Right lobe of liver (tissue), 6 donors: ENCODE data around the gene BORCS6. TPM values are rescaled to one million over a fixed set of nuclear protein-coding genes. Genes with fewer than 3 reads are reported as not detected.

Experiments
- ATAC-seq, 4 donors: fragments of 200-7000 bp; cut with Tn5 transposase; one replicate each; pipeline ENCODE4 v1.9.1; 2020; ENCODE audit warnings: mild to moderate bottlenecking in 4 of 4, moderate library complexity in 4 of 4
- DNase-seq, 3 donors: peaks; one replicate each; pipeline ENCODE4 v3.0.0-alpha.2; 2020
- H3K27ac ChIP-seq, 3 donors: fragments of 200-600 bp; one replicate each; pipeline ENCODE4 v1.8.0; 2022
- H3K27me3 ChIP-seq, 2 donors: fragments of 200-600 bp; one replicate each; pipeline ENCODE4 v1.8.0; 2022
- H3K36me3 ChIP-seq, 4 donors: fragments of 200-600 bp; sonication (generic) in 1 of 4; one replicate each; pipeline versions ENCODE4 v1.5.1 to v1.8.0; 2017 to 2022; ENCODE audit warnings: control low read depth in 1 of 4
- H3K4me1 ChIP-seq, 4 donors: fragments of 200-600 bp; sonication (generic) in 1 of 4; one replicate each; pipeline versions ENCODE4 v1.5.1 to v1.8.0; 2017 to 2022; ENCODE audit warnings: control low read depth in 1 of 4
- H3K4me3 ChIP-seq, 3 donors: fragments of 200-600 bp; one replicate each; pipeline ENCODE4 v1.8.0; 2022
- H3K9me3 ChIP-seq, 4 donors: fragments of 200-600 bp; sonication (generic) in 1 of 4; one replicate each; pipeline versions ENCODE4 v1.5.1 to v1.8.0; 2017 to 2022; ENCODE audit warnings: control low read depth in 1 of 4
- CTCF ChIP-seq, 4 donors: fragments of 200-600 bp in 3 of 4; fragments of 450-650 bp in 1 of 4; IDR thresholded peaks; one replicate each; pipeline versions ENCODE4 v1.5.1 to v1.8.0; 2016 to 2022; ENCODE audit warnings: antibody characterized with exemption in 4 of 4, mild to moderate bottlenecking in 2 of 4
- POLR2A ChIP-seq: fragments of 450-650 bp; IDR thresholded peaks from one replicate; pipeline ENCODE4 v1.6.1; 2017; ENCODE audit warnings: antibody characterized with exemption, mild to moderate bottlenecking
- WGBS: methylation state at CpG from one replicate; pipeline ENCODE4 v1.1.6; 2018; ENCODE audit warnings: low coverage, low lambda C conversion rate; ENCODE audit not compliant: insufficient coverage; ENCODE audit errors: missing lambda C conversion rate; 5-methylcytosine and 5-hydroxymethylcytosine counted together
- intact Hi-C, 2 donors: fragments of 100-400 bp; cut with DNase I; formaldehyde crosslinking; loops; one replicate each; pipeline versions ENCODE4 v1.11.2 to v1.14.1; 2022
- total RNA-seq, 6 experiments: library from RNA; depleted of rRNA in 2 of 6; stranded (reverse); fragments of >200 nt in 2 of 6; fragmentation: NEBNext Ultra II Directional in 3 of 6; extraction: Animal tissue kit (Norgen Biotek cat#: 25700) in 3 of 6; gene quantifications; one replicate each; pipeline versions ENCODE4 v1.1.0 to v1.2.4, GENCODE V29; 2016 to 2023
- donor health status: DM: no; HTN: yes; CAD: no.
- donor health status: DM: no; HTN: no; CAD: no.
- donor health status: DM: no; HTN: no; CAD: no.
- donor health status: DM: no; HTN: yes; CAD: no.
- donor health status: DM: no; HTN: yes; CAD: no.

Gene BORCS6
- total RNA-seq, 6 experiments from 2014 or later: 3.1 to 5.3 (median 4.2) TPM

- Histone ChIP-seq H3K27me3 (no peaks in the 10 kb centered on the region), H3K36me3 (peaks cover 0 to 11% (median 0%) of the 10 kb centered on the region in 4 donors), H3K4me3 (no peak overlapping the region), H3K9me3 (no peaks in the 10 kb centered on the region), H3K27ac (peak overlapping the region; percentile 99), H3K4me1 (peaks cover 0 to 25% (median 19%) of the 10 kb centered on the region in 4 donors)
- DNase-seq (no peak), ATAC-seq (no peak)
- intact Hi-C loops: no loop called here
- TF ChIP-seq POLR2A (no peak), CTCF (IDR thresholded peaks at IDR 0.05) (no peak)
- 56% methylated on average over 6 of the region's 6 CpGs for WGBS
Measured at GRCh38 chr17:8164815-8165131, 25.2 kb downstream of the BORCS6 start.

- Histone ChIP-seq H3K9me3 (no peaks in the 10 kb centered on the region), H3K27ac (peak overlapping the region; percentile 99), H3K4me1 (peaks cover 0 to 27% (median 19%) of the 10 kb centered on the region in 4 donors), H3K36me3 (peaks cover 0 to 14% (median 0%) of the 10 kb centered on the region in 4 donors), H3K4me3 (no peak overlapping the region), H3K27me3 (no peaks in the 10 kb centered on the region)
- intact Hi-C loops: no loop called here
- 12% methylated on average over 9 of the region's 13 CpGs for WGBS
- ATAC-seq: peak; percentile 50 to 72 (median 59)
- peak; percentile 30 for TF ChIP-seq POLR2A
- TF ChIP-seq CTCF (IDR thresholded peaks at IDR 0.05): no peak
- DNase-seq: peak in 2 of 3 donors; percentile 76 to 82
Measured at GRCh38 chr17:8163978-8164814, 25.8 kb downstream of the BORCS6 start.

GRCh38 chr17:8162997-8163977 is 26.7 kb downstream of the BORCS6 start:
- no peak for TF ChIP-seq POLR2A
- no peak for TF ChIP-seq CTCF (IDR thresholded peaks at IDR 0.05)
- Histone ChIP-seq H3K4me3 (peak overlapping the region; percentile 91 to 97 (median 91)), H3K4me1 (peaks cover 0 to 31% (median 21%) of the 10 kb centered on the region in 4 donors), H3K9me3 (no peaks in the 10 kb centered on the region), H3K27me3 (no peaks in the 10 kb centered on the region), H3K27ac (peak overlapping the region; percentile 99), H3K36me3 (peaks cover 0 to 14% (median 0%) of the 10 kb centered on the region in 4 donors)
- intact Hi-C loops: no loop called here
- ATAC-seq (peak; percentile 59 to 73 (median 69)), DNase-seq (peak; percentile 64 to 86 (median 83))
- WGBS: 10% methylated on average over 16 of the region's 55 CpGs

- ATAC-seq: peak; percentile 20 to 53 (median 41)
- peak; percentile 72 for TF ChIP-seq POLR2A
- peak in 1 of 4 donors; percentile 22 for TF ChIP-seq CTCF (IDR thresholded peaks at IDR 0.05)
- Histone ChIP-seq H3K36me3 (peaks cover 0 to 14% (median 0%) of the 10 kb centered on the region in 4 donors), H3K4me3 (peak within 1 kb of the TSS; percentile 91 to 97 (median 91)), H3K27ac (peak within 1 kb of the TSS; percentile 99), H3K27me3 (no peaks in the 10 kb centered on the region), H3K4me1 (peaks cover 0 to 31% (median 21%) of the 10 kb centered on the region in 4 donors), H3K9me3 (no peaks in the 10 kb centered on the region)
- WGBS: 0% methylated on average over 32 of the region's 75 CpGs
- DNase-seq: peak; percentile 82 to 84 (median 83)
- intact Hi-C loops: no loop called here
Measured at GRCh38 chr17:8162233-8162996, 27.6 kb downstream of the BORCS6 start, which contains the start of gene VAMP2. VAMP2 (minus strand) TSS chr17:8162948; CDS start chr17:8162879, 69 bp downstream.
